Ishikawa (cell line): Measurements from ENCODE around the gene IQSEC3.

Experiments used
- CEBPB ChIP-seq: IDR thresholded peaks from 2 replicates; pipeline ENCODE4 v1.6.1; 2012
- CREB1 ChIP-seq: IDR thresholded peaks from 2 replicates; pipeline ENCODE4 v1.6.1; 2012; ENCODE audit warnings: low read depth
- EGR1 ChIP-seq: IDR thresholded peaks from 2 replicates; pipeline ENCODE4 v1.6.1; 2012
- EP300 ChIP-seq: IDR thresholded peaks from 2 replicates; pipeline ENCODE4 v1.6.1; 2012; ENCODE audit warnings: borderline replicate concordance
- FOXM1 ChIP-seq: IDR thresholded peaks from 2 replicates; pipeline ENCODE4 v1.6.1; 2012; ENCODE audit warnings: low read depth, borderline replicate concordance
- MAX ChIP-seq: IDR thresholded peaks from 2 replicates; pipeline ENCODE4 v1.6.1; 2012
- NFIC ChIP-seq: IDR thresholded peaks from 2 replicates; pipeline ENCODE4 v1.6.1; 2012
- RAD21 ChIP-seq: IDR thresholded peaks from 2 replicates; pipeline ENCODE4 v1.6.1; 2012; ENCODE audit warnings: low read depth
- REST ChIP-seq: IDR thresholded peaks from 2 replicates; pipeline ENCODE4 v1.6.1; 2012; ENCODE audit warnings: low read depth, mild to moderate bottlenecking
- TAF1 ChIP-seq: IDR thresholded peaks from 2 replicates; pipeline ENCODE4 v1.6.1; 2012; ENCODE audit warnings: low read depth, mild to moderate bottlenecking
- TCF12 ChIP-seq: IDR thresholded peaks from 2 replicates; pipeline ENCODE4 v1.6.1; 2012; ENCODE audit warnings: low read depth
- TEAD4 ChIP-seq: IDR thresholded peaks from 2 replicates; pipeline ENCODE4 v1.6.1; 2012
- YY1 ChIP-seq: IDR thresholded peaks from 2 replicates; pipeline ENCODE4 v1.6.1; 2012; ENCODE audit warnings: low read depth
- ZBTB7A ChIP-seq: IDR thresholded peaks from 2 replicates; pipeline ENCODE4 v1.6.1; 2012; ENCODE audit warnings: low read depth
- TF ChIP-seq, protein P1 (sequence below): IDR thresholded peaks from 2 replicates; pipeline ENCODE4 v1.6.1; 2012

IQSEC3 gene

GRCh38 chr12:147242-147641 lies 80.7 kb downstream of the IQSEC3 start:
- TF ChIP-seq MAX (no peak), FOXM1 (no peak), NFIC (no peak), CEBPB (no peak), YY1 (no peak), REST (no peak)

DNA sequence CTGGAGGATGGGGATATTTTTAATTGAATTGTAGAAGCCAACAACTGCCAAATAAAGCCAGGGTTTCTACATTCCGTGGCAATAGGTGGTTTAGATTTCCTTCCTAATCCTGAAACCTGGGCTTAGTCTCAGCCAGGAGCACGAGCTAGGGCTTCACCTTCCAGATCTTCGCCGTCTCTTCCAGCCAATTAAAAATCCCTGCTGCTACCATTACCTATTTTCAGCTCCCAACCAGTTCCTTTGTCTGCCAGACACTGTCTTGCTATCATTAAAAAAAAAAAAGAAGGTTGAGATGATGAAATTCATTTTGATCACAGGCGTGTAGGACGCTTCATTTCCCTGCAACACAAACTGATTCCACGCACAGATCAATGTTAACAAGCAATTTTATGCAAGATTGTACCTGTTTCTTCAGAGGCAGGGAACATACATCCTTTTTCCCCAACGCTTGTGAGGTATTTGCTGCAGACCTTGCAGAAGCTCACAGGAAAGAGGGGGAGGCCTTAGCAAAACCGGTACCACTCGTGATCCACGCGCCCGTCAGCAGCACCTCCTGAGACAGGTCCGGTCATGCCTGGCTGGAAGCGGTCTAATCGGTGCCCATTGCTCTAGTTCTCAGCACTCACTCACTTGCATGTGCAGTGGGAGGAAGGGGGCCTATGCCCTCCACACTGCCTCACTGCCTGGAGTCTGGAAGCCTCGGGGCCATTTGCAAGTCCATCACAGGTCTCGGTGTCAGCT lies 82.3 kb downstream of the IQSEC3 start:
- TF ChIP-seq EP300 (no peak), REST (no peak), ZBTB7A (no peak), TEAD4 (no peak), TAF1 (no peak), RAD21 (no peak), NFIC (no peak), CREB1 (no peak), YY1 (no peak), FOXM1 (no peak), EGR1 (no peak)
- TF ChIP-seq, protein P1, sequence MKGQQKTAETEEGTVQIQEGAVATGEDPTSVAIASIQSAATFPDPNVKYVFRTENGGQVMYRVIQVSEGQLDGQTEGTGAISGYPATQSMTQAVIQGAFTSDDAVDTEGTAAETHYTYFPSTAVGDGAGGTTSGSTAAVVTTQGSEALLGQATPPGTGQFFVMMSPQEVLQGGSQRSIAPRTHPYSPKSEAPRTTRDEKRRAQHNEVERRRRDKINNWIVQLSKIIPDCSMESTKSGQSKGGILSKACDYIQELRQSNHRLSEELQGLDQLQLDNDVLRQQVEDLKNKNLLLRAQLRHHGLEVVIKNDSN: no peak

DNA sequence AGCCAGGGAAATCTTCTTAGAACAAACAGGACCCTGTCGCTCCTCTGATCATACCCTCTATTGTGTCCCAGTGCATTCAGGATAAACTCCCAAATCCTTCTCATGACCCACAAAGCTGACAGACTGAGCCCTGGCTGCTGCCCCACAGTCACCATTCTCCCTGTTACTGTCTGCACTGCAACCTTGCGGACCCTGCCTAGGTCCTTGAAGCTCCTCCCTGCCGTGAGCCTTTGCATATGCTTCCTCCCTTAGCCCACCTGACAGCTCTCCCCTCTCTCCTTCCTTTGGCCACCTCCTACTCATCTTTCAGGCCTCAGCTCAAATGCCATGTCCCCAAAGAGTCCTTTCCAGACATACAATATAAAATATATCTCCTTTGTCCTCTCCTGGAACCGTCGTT lies 85.0 kb downstream of the IQSEC3 start:
- TF ChIP-seq MAX: no peak
- no peak for TF ChIP-seq YY1
- no peak for TF ChIP-seq NFIC
- no peak for TF ChIP-seq TEAD4
- TF ChIP-seq CEBPB: no peak
- no peak for TF ChIP-seq ZBTB7A
- TF ChIP-seq TAF1: no peak
- TF ChIP-seq TCF12: no peak
- TF ChIP-seq CREB1: no peak
- TF ChIP-seq, protein P1: no peak
- no peak for TF ChIP-seq REST
- TF ChIP-seq EGR1: no peak
- no peak for TF ChIP-seq EP300
- no peak for TF ChIP-seq FOXM1
- no peak for TF ChIP-seq RAD21

GRCh38 chr12:152440-152839 lies 85.9 kb downstream of the IQSEC3 start:
- TF ChIP-seq TEAD4 (no peak), TAF1 (no peak), FOXM1 (no peak), YY1 (no peak), EP300 (no peak), MAX (no peak), CREB1 (no peak)
- TF ChIP-seq, protein P1: no peak
